ENCODE results near the gene P3H2.

DNA sequence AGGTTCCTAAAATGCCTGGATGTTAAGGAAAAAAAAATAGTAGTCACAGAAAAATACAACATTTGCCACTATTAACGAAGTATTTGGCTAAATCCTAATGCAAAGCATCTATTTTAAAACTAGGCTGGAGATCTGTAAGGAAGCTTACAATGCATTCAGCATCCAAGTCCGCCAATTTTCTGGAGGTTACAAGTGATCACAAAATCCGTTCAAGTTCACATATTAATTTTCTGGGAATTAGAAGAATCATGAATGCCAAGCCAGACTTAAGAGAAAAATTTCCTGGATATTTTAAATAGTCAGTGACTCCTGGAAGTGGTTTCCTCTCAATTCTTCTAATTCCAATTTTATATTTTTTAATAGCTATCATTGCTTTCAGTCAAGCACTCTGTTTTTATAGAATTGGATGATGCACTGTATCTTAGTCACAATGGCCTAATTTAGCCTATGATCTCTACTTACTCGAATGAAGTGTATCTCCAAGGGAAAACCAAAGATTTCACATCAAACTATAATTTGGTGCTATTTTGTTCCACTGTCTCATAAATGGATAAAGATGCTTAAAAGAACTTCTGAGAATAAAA, 60.4 kb downstream of the P3H2 start:
- TF ChIP-seq, protein P1, sequence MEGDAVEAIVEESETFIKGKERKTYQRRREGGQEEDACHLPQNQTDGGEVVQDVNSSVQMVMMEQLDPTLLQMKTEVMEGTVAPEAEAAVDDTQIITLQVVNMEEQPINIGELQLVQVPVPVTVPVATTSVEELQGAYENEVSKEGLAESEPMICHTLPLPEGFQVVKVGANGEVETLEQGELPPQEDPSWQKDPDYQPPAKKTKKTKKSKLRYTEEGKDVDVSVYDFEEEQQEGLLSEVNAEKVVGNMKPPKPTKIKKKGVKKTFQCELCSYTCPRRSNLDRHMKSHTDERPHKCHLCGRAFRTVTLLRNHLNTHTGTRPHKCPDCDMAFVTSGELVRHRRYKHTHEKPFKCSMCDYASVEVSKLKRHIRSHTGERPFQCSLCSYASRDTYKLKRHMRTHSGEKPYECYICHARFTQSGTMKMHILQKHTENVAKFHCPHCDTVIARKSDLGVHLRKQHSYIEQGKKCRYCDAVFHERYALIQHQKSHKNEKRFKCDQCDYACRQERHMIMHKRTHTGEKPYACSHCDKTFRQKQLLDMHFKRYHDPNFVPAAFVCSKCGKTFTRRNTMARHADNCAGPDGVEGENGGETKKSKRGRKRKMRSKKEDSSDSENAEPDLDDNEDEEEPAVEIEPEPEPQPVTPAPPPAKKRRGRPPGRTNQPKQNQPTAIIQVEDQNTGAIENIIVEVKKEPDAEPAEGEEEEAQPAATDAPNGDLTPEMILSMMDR (conservative IDR thresholded peaks at IDR 0.05; ENCODE audit: low read length) = no peak
- TF ChIP-seq EZH2phosphoT487 (IDR thresholded peaks at IDR 0.05; ENCODE audit: borderline replicate concordance) = no peak
